ENCODE data around the gene PLA2G7. TPM values are rescaled to one million over a fixed set of nuclear protein-coding genes. Genes with fewer than 3 reads are reported as not detected.

The PLA2G7 gene
- total RNA-seq, 3 donors from 2014 or later (not counting 1 experiment from before 2014, with no cell fraction given) = 1.1 TPM; not detected in 2

DNA sequence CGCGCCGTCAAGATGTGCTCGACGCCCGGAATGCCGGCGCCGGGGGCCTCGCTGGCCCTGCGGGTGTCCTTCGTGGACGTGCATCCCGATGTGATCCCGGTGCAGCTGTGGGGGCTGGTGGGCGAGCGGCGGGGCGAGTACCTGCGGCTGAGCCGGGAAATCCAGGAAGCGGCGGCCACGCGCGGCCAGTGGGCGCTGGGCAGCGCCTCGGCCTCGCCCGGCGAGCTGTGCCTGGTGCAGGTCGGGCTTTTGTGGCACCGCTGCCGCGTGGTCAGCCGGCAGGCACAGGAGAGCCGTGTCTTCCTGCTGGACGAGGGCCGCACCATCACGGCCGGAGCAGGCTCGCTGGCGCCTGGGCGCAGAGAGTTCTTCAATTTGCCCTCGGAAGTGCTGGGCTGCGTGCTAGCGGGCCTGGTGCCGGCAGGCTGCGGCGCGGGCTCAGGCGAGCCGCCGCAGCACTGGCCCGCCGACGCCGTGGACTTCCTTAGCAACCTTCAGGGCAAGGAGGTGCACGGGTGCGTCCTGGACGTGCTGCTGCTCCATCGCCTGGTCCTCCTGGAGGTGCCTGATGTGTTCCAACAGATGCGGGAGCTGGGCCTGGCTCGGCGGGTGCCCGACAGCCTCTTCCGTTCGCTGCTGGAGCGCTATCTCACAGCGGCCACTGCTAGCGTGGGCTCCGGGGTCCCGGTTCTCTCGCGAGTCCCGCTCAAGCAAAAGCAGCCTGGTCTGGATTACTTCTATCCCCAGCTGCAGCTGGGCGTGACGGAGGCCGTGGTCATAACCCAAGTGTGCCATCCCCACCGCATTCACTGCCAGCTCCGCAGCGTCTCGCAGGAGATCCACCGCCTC lies 46.8 kb downstream of the PLA2G7 start:
- H3K27ac Mint-ChIP-seq = no peak overlapping the region
- H3K4me3 Mint-ChIP-seq = no peak overlapping the region
- H3K9me3 Mint-ChIP-seq = no peaks in the 10 kb centered on the region
- no peaks in the 10 kb centered on the region for H3K36me3 Mint-ChIP-seq
- no peaks in the 10 kb centered on the region for H3K4me1 Mint-ChIP-seq
- H3K9me3 ChIP-seq (ENCODE audit: control insufficient read depth, insufficient read depth, low read length) = no peaks in the 10 kb centered on the region
- WGBS (ENCODE audit: insufficient coverage) = 94% methylated on average over 85 of the region's 85 CpGs
- no peak for TF ChIP-seq CTCF (IDR thresholded peaks at IDR 0.05)
- intact Hi-C loops (cut with micrococcal nuclease) = no loop called here
- no peak for DNase-seq
- peaks cover 7 to 24% of the 10 kb centered on the region in 2 donors for H3K27me3 Mint-ChIP-seq (ENCODE audit: low read depth in 2 of 2)
- H3K27me3 ChIP-seq (ENCODE audit: control insufficient read depth, insufficient read depth, low read length) = no peaks in the 10 kb centered on the region
- H3K27ac ChIP-seq (ENCODE audit: low read length) = no peak overlapping the region
- no peak for ATAC-seq
- no peak overlapping the region for H3K4me3 ChIP-seq (ENCODE audit: low read length)
- no peaks in the 10 kb centered on the region for H3K4me1 ChIP-seq (ENCODE audit: control insufficient read depth, insufficient read depth, low read length)
- no peaks in the 10 kb centered on the region for H3K36me3 ChIP-seq (ENCODE audit: control insufficient read depth, insufficient read depth, low read length)

DNA sequence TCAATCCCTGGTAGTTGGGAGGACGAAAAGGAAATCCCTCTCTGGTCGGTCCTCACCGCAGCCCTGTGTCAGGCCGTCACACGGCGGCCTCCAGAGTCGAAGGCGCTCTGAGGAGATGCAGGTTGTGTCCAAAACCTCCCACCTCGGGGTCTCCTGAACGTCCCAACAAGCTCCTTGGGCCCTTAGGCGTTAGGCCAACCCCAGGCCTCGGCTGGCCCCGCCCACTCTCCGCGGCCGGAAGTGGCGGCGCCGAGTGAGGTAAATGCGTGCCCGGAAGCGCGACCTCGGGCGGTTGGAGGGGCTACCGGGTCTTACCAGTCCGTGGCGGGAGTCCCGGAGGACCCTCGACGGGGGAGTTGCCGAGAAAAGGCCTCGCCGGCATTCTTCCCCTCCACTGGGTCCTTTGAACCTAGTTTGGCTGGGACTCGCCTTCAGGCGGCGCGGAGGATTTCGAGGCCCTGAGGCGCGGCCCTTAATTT lies 47.5 kb downstream of the PLA2G7 start, which contains the start of gene TDRD6:
TSS of gene TDRD6 (plus strand) at position 267 of the 479 bp plus-strand sequence. CDS start 244 bp downstream, outside the sequence.
- DNase-seq = no peak
- Mint-ChIP-seq H3K27ac (no peak within 1 kb of the TSS), H3K4me3 (no peak within 1 kb of the TSS), H3K4me1 (no peaks in the 10 kb centered on the region), H3K9me3 (no peaks in the 10 kb centered on the region), H3K36me3 (no peaks in the 10 kb centered on the region), H3K27me3 (ENCODE audit: low read depth in 2 of 2) (peaks cover 7 to 24% of the 10 kb centered on the region in 2 donors)
- intact Hi-C loops (cut with micrococcal nuclease) = no loop called here
- WGBS (ENCODE audit: insufficient coverage) = 95% methylated on average over 41 of the region's 41 CpGs
- H3K27me3 ChIP-seq (ENCODE audit: control insufficient read depth, insufficient read depth, low read length) = no peaks in the 10 kb centered on the region
- no peaks in the 10 kb centered on the region for H3K4me1 ChIP-seq (ENCODE audit: control insufficient read depth, insufficient read depth, low read length)
- no peak for ATAC-seq
- no peak within 1 kb of the TSS for H3K27ac ChIP-seq (ENCODE audit: low read length)
- no peak for TF ChIP-seq CTCF (IDR thresholded peaks at IDR 0.05)
- no peak within 1 kb of the TSS for H3K4me3 ChIP-seq (ENCODE audit: low read length)
- no peaks in the 10 kb centered on the region for H3K36me3 ChIP-seq (ENCODE audit: control insufficient read depth, insufficient read depth, low read length)
- no peaks in the 10 kb centered on the region for H3K9me3 ChIP-seq (ENCODE audit: control insufficient read depth, insufficient read depth, low read length)

GRCh38 chr6:46684771-46685170 lies 50.4 kb downstream of the PLA2G7 start:
- Mint-ChIP-seq H3K27me3 (ENCODE audit: low read depth in 2 of 2) (peaks cover 13 to 20% of the 10 kb centered on the region in 2 donors), H3K9me3 (no peaks in the 10 kb centered on the region), H3K36me3 (no peaks in the 10 kb centered on the region), H3K27ac (no peak overlapping the region), H3K4me3 (no peak overlapping the region), H3K4me1 (no peaks in the 10 kb centered on the region)
- TF ChIP-seq CTCF (IDR thresholded peaks at IDR 0.05) = no peak
- intact Hi-C loops (cut with micrococcal nuclease) = no loop called here
- Histone ChIP-seq H3K4me3 (ENCODE audit: low read length) (no peak overlapping the region), H3K36me3 (ENCODE audit: control insufficient read depth, insufficient read depth, low read length) (no peaks in the 10 kb centered on the region), H3K4me1 (ENCODE audit: control insufficient read depth, insufficient read depth, low read length) (no peaks in the 10 kb centered on the region), H3K9me3 (ENCODE audit: control insufficient read depth, insufficient read depth, low read length) (no peaks in the 10 kb centered on the region), H3K27ac (ENCODE audit: low read length) (no peak overlapping the region), H3K27me3 (ENCODE audit: control insufficient read depth, insufficient read depth, low read length) (no peaks in the 10 kb centered on the region)
- WGBS (ENCODE audit: insufficient coverage) = 80% methylated on average over 1 of the region's 4 CpGs
- DNase-seq (no peak), ATAC-seq (no peak)
